ENCODE measurements around the gene RHOU.

The RHOU gene

GRCh38 chr1:228743405-228743804 is 8.1 kb downstream of the RHOU start:
- no peak for TF ChIP-seq EZH2phosphoT487 (conservative IDR thresholded peaks at IDR 0.05; ENCODE audit: low read length)
- TF ChIP-seq CTCF (IDR thresholded peaks at IDR 0.05; ENCODE audit: insufficient read depth, low read length, poor library complexity, severe bottlenecking), result no peak
- Histone ChIP-seq H4K20me1 (ENCODE audit: low read depth, low read length) (no peaks in the 10 kb centered on the region), H3K4me3 (ENCODE audit: insufficient read depth, low read length, poor library complexity, severe bottlenecking) (no peak overlapping the region), H3K9me3 (ENCODE audit: insufficient read depth, low read length) (no peaks in the 10 kb centered on the region), H3K4me2 (ENCODE audit: low read depth, low read length, poor library complexity, severe bottlenecking) (no peak overlapping the region), H2AFZ (ENCODE audit: low read depth, low read length, severe bottlenecking) (no peak overlapping the region), H3K27me3 (ENCODE audit: low read length) (no peaks in the 10 kb centered on the region), H3K79me2 (ENCODE audit: insufficient read depth, low read length) (no peaks in the 10 kb centered on the region), H3K27ac (ENCODE audit: low read depth, low read length) (no peak overlapping the region), H3K9ac (ENCODE audit: low read length) (no peak overlapping the region), H3F3A (ENCODE audit: insufficient read depth) (no peaks in the 10 kb centered on the region), H3K9me2 (replicated peaks; ENCODE audit: insufficient read depth, low read length) (no peaks in the 10 kb centered on the region), H3K36me3 (ENCODE audit: low read length) (no peaks in the 10 kb centered on the region)

DNA sequence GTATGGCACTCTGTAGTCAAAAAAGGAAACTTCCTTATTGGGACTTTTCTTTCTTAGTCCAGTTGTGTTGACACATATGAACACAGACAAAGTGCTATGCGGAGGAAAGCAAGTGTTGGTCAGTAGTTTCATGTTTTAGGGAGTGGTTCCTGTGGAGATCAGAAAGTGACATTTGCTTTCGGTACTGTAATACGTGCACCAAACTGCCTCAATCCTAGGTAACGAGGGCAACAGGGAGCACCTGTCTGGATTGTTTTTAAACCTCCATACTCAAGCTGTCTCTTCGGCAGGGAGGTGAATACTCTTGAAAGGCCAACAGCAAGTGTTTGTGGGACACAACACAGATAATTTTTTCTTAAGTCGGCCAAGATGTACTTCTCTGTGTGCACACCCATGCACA is 9.1 kb downstream of the RHOU start:
- H3F3A ChIP-seq (ENCODE audit: insufficient read depth), result no peaks in the 10 kb centered on the region
- no peak overlapping the region for H3K4me3 ChIP-seq (ENCODE audit: insufficient read depth, low read length, poor library complexity, severe bottlenecking)
- TF ChIP-seq EZH2phosphoT487 (conservative IDR thresholded peaks at IDR 0.05; ENCODE audit: low read length), result no peak
- H3K27me3 ChIP-seq (ENCODE audit: low read length), result no peaks in the 10 kb centered on the region
- H3K27ac ChIP-seq (ENCODE audit: low read depth, low read length), result no peak overlapping the region
- no peaks in the 10 kb centered on the region for H3K9me3 ChIP-seq (ENCODE audit: insufficient read depth, low read length)
- H4K20me1 ChIP-seq (ENCODE audit: low read depth, low read length), result no peaks in the 10 kb centered on the region
- H3K9ac ChIP-seq (ENCODE audit: low read length), result no peak overlapping the region
- no peaks in the 10 kb centered on the region for H3K9me2 ChIP-seq (replicated peaks; ENCODE audit: insufficient read depth, low read length)
- H3K4me2 ChIP-seq (ENCODE audit: low read depth, low read length, poor library complexity, severe bottlenecking), result no peak overlapping the region
- no peaks in the 10 kb centered on the region for H3K36me3 ChIP-seq (ENCODE audit: low read length)
- H3K79me2 ChIP-seq (ENCODE audit: insufficient read depth, low read length), result no peaks in the 10 kb centered on the region
- no peak overlapping the region for H2AFZ ChIP-seq (ENCODE audit: low read depth, low read length, severe bottlenecking)

- Histone ChIP-seq H3K4me3 (ENCODE audit: insufficient read depth, low read length, poor library complexity, severe bottlenecking) (no peak overlapping the region), H3K27ac (ENCODE audit: low read depth, low read length) (no peak overlapping the region), H3K4me2 (ENCODE audit: low read depth, low read length, poor library complexity, severe bottlenecking) (no peak overlapping the region), H3K36me3 (ENCODE audit: low read length) (no peaks in the 10 kb centered on the region), H3K27me3 (ENCODE audit: low read length) (no peaks in the 10 kb centered on the region), H3K9me2 (replicated peaks; ENCODE audit: insufficient read depth, low read length) (no peaks in the 10 kb centered on the region), H3F3A (ENCODE audit: insufficient read depth) (no peaks in the 10 kb centered on the region), H3K9me3 (ENCODE audit: insufficient read depth, low read length) (no peaks in the 10 kb centered on the region), H2AFZ (ENCODE audit: low read depth, low read length, severe bottlenecking) (no peak overlapping the region), H4K20me1 (ENCODE audit: low read depth, low read length) (no peaks in the 10 kb centered on the region), H3K9ac (ENCODE audit: low read length) (no peak overlapping the region), H3K79me2 (ENCODE audit: insufficient read depth, low read length) (no peaks in the 10 kb centered on the region)
- TF ChIP-seq EZH2phosphoT487 (conservative IDR thresholded peaks at IDR 0.05; ENCODE audit: low read length), result no peak
- TF ChIP-seq CTCF (IDR thresholded peaks at IDR 0.05; ENCODE audit: insufficient read depth, low read length, poor library complexity, severe bottlenecking), result no peak
Measured at GRCh38 chr1:228744918-228745317, 9.6 kb downstream of the RHOU start.

GRCh38 chr1:228745497-228745896 is 10.2 kb downstream of the RHOU start:
- Histone ChIP-seq H2AFZ (ENCODE audit: low read depth, low read length, severe bottlenecking) (no peak overlapping the region), H4K20me1 (ENCODE audit: low read depth, low read length) (no peaks in the 10 kb centered on the region), H3K4me3 (ENCODE audit: insufficient read depth, low read length, poor library complexity, severe bottlenecking) (no peak overlapping the region), H3K27me3 (ENCODE audit: low read length) (no peaks in the 10 kb centered on the region), H3K36me3 (ENCODE audit: low read length) (no peaks in the 10 kb centered on the region), H3K27ac (ENCODE audit: low read depth, low read length) (no peak overlapping the region), H3K79me2 (ENCODE audit: insufficient read depth, low read length) (no peaks in the 10 kb centered on the region), H3F3A (ENCODE audit: insufficient read depth) (no peaks in the 10 kb centered on the region), H3K9ac (ENCODE audit: low read length) (no peak overlapping the region), H3K4me2 (ENCODE audit: low read depth, low read length, poor library complexity, severe bottlenecking) (no peak overlapping the region), H3K9me3 (ENCODE audit: insufficient read depth, low read length) (no peaks in the 10 kb centered on the region), H3K9me2 (replicated peaks; ENCODE audit: insufficient read depth, low read length) (no peaks in the 10 kb centered on the region)
- TF ChIP-seq CTCF (IDR thresholded peaks at IDR 0.05; ENCODE audit: insufficient read depth, low read length, poor library complexity, severe bottlenecking), result no peak
- TF ChIP-seq EZH2phosphoT487 (conservative IDR thresholded peaks at IDR 0.05; ENCODE audit: low read length), result no peak

Data from SU-DHL-6 (cell line).